HG03196 (cell line): ENCODE results near the gene SHISA4.
"Not testable (repeated sequence)": the region's sequence is repeated elsewhere in the genome, so short reads cannot be mapped to it uniquely, and the experiment has no call there.

ENCODE experiments used
- ATAC-seq: cut with Tn5 transposase; IDR thresholded peaks from one replicate; pipeline ENCODE4 v1.9.1; 2021; ENCODE audit not compliant: unreplicated experiment

Gene SHISA4

GRCh38 chr1:201898240-201898894, 9.7 kb downstream of the SHISA4 start:
- ATAC-seq, result no peak

- ATAC-seq, result no peak
Measured at GRCh38 chr1:201898992-201899391, 10.3 kb downstream of the SHISA4 start.

- no peak for ATAC-seq
Measured at GRCh38 chr1:201899683-201900429, 11.2 kb downstream of the SHISA4 start.

GRCh38 chr1:201900476-201900875, 11.8 kb downstream of the SHISA4 start:
- ATAC-seq, result no peak

- ATAC-seq, result not testable (repeated sequence)
Measured at GRCh38 chr1:201901036-201901435, 12.3 kb downstream of the SHISA4 start.

- ATAC-seq, result no peak
Measured at GRCh38 chr1:201902198-201902597, 13.5 kb downstream of the SHISA4 start.

GRCh38 chr1:201903135-201903534, 14.4 kb downstream of the SHISA4 start:
- no peak for ATAC-seq

GRCh38 chr1:201904579-201904978, 15.9 kb downstream of the SHISA4 start:
- ATAC-seq, result no peak

GRCh38 chr1:201905234-201905890, 16.7 kb downstream of the SHISA4 start:
- ATAC-seq, result no peak

- no peak for ATAC-seq
Measured at GRCh38 chr1:201906336-201906735, 17.6 kb downstream of the SHISA4 start.

GRCh38 chr1:201907621-201908020, 18.9 kb downstream of the SHISA4 start:
- ATAC-seq, result no peak

GRCh38 chr1:201911826-201912571, 23.3 kb downstream of the SHISA4 start:
- no peak for ATAC-seq

- no peak for ATAC-seq
Measured at GRCh38 chr1:201912832-201913231, 24.1 kb downstream of the SHISA4 start.

- no peak for ATAC-seq
Measured at GRCh38 chr1:201914456-201915235, 25.9 kb downstream of the SHISA4 start.

- ATAC-seq, result no peak
Measured at GRCh38 chr1:201916649-201917249, 28.1 kb downstream of the SHISA4 start.

GRCh38 chr1:201917362-201918033, 28.8 kb downstream of the SHISA4 start:
- no peak for ATAC-seq

GRCh38 chr1:201918343-201918742, 29.6 kb downstream of the SHISA4 start:
- ATAC-seq, result no peak

GRCh38 chr1:201921952-201922558, 33.4 kb downstream of the SHISA4 start:
- ATAC-seq, result no peak

- no peak for ATAC-seq
Measured at GRCh38 chr1:201925301-201925567, 36.5 kb downstream of the SHISA4 start.
